GM23338 (cell line): ENCODE measurements around the gene ISCU. TPM values are rescaled to one million over a fixed set of nuclear protein-coding genes. Genes with fewer than 3 reads are reported as not detected.

Experiments used
- ATAC-seq: fragments of 200-7000 bp; cut with Tn5 transposase; 3 replicates; pipeline ENCODE4 v1.9.1; 2020
- DNase-seq: peaks from one replicate; pipeline ENCODE4 v3.0.0-alpha.2; 2015; ENCODE audit warnings: low spot score
- H2AFZ ChIP-seq: fragments of 200-600 bp; sonication (generic); 2 replicates; pipeline ENCODE4 v1.8.0; 2016; ENCODE audit warnings: antibody characterized with exemption, mild to moderate bottlenecking, moderate library complexity
- H3F3A ChIP-seq: fragments of 200-600 bp; sonication (generic); replicated peaks from 2 replicates; pipeline ENCODE4 v1.8.0; 2017; ENCODE audit warnings: antibody characterized with exemption, mixed run types, low read depth
- H3K27ac ChIP-seq: fragments of 200-600 bp; sonication (generic); 2 replicates; pipeline ENCODE4 v1.6.1; 2016; ENCODE audit warnings: low read depth
- H3K27me3 ChIP-seq: fragments of 200-600 bp; sonication (generic); 2 replicates; pipeline ENCODE4 v1.8.0; 2016; ENCODE audit warnings: mild to moderate bottlenecking, mixed run types, moderate library complexity; ENCODE audit not compliant: insufficient read depth
- H3K36me3 ChIP-seq: fragments of 200-600 bp; sonication (generic); 2 replicates; pipeline ENCODE4 v1.8.0; 2016; ENCODE audit warnings: mild to moderate bottlenecking; ENCODE audit not compliant: insufficient read depth
- H3K4me1 ChIP-seq: fragments of 200-600 bp; sonication (generic); 2 replicates; pipeline ENCODE4 v1.8.0; 2016; ENCODE audit warnings: mild to moderate bottlenecking, moderate library complexity; ENCODE audit not compliant: insufficient read depth
- H3K4me2 ChIP-seq: fragments of 200-600 bp; sonication (generic); 2 replicates; pipeline ENCODE4 v1.7.1; 2017; ENCODE audit warnings: mixed run types
- H3K4me3 ChIP-seq: fragments of 200-600 bp; sonication (generic); 2 replicates; pipeline ENCODE4 v1.6.1; 2016; ENCODE audit warnings: mixed run types
- H3K79me2 ChIP-seq: fragments of 200-600 bp; sonication (generic); replicated peaks from 2 replicates; pipeline ENCODE4 v1.8.0; 2017; ENCODE audit warnings: mild to moderate bottlenecking; ENCODE audit not compliant: insufficient read depth
- H3K9me2 ChIP-seq: fragments of 200-600 bp; sonication (generic); 2 replicates; pipeline ENCODE4 v1.8.0; 2017; ENCODE audit not compliant: insufficient read depth
- H4K20me1 ChIP-seq: fragments of 200-600 bp; sonication (generic); replicated peaks from 2 replicates; pipeline ENCODE4 v1.8.0; 2017; ENCODE audit warnings: mild to moderate bottlenecking; ENCODE audit not compliant: insufficient read depth
- H3K27ac Mint-ChIP-seq: 2 replicates; pipeline ENCODE4 v1.8.0; 2020; ENCODE audit warnings: inconsistent platforms, mild to moderate bottlenecking, moderate library complexity, mixed read lengths
- H3K27me3 Mint-ChIP-seq: 3 replicates; pipeline ENCODE4 v1.8.0; 2022; ENCODE audit warnings: low read depth, mild to moderate bottlenecking, moderate library complexity, mixed read lengths, inconsistent platforms; ENCODE audit not compliant: insufficient read depth, poor library complexity
- H3K36me3 Mint-ChIP-seq: 3 replicates; pipeline ENCODE4 v1.8.0; 2021; ENCODE audit warnings: low read depth, mild to moderate bottlenecking, inconsistent platforms, moderate library complexity, mixed read lengths
- H3K4me1 Mint-ChIP-seq: 3 replicates; pipeline ENCODE4 v1.8.0; 2020; ENCODE audit warnings: mild to moderate bottlenecking, inconsistent platforms, mixed read lengths
- H3K4me3 Mint-ChIP-seq: 3 replicates; pipeline ENCODE4 v1.8.0; 2021; ENCODE audit warnings: moderate library complexity, mild to moderate bottlenecking, inconsistent platforms, mixed read lengths
- H3K9me3 Mint-ChIP-seq: 3 replicates; pipeline ENCODE4 v1.8.0; 2020; ENCODE audit warnings: moderate library complexity, mild to moderate bottlenecking, inconsistent platforms, mixed read lengths
- CREB1 ChIP-seq: fragments of 250-450 bp; sonication (Bioruptor Pico); IDR thresholded peaks from 2 replicates; pipeline ENCODE4 v1.5.0; 2020; ENCODE audit warnings: low read depth, mild to moderate bottlenecking, moderate library complexity
- CTCF ChIP-seq, 2 experiments: fragments of 200-600 bp in 1 of 2; sonication (generic) in 1 of 2; conservative IDR thresholded peaks; 2 replicates each; pipeline versions ENCODE4 v1.5.1 to v1.6.1; 2016 to 2017; ENCODE audit warnings: antibody characterized with exemption in 2 of 2, low read depth in 2 of 2, mild to moderate bottlenecking in 2 of 2, moderate library complexity in 1 of 2
- ETS1 ChIP-seq: IDR thresholded peaks from 2 replicates; pipeline ENCODE4 v1.6.1; 2016; ENCODE audit warnings: antibody characterized with exemption
- EZH2 ChIP-seq: fragments of 200-600 bp; sonication (generic); IDR thresholded peaks from one replicate; pipeline ENCODE4 v1.8.0; 2017; ENCODE audit warnings: antibody characterized with exemption, mild to moderate bottlenecking, low read depth; ENCODE audit not compliant: unreplicated experiment
- EZH2phosphoT487 ChIP-seq: fragments of 200-600 bp; sonication (generic); IDR thresholded peaks from one replicate; pipeline ENCODE4 v1.8.1; 2018; ENCODE audit warnings: antibody characterized with exemption; ENCODE audit not compliant: unreplicated experiment
- JUNB ChIP-seq: IDR thresholded peaks from one replicate; pipeline ENCODE4 v1.6.1; 2016; ENCODE audit warnings: antibody characterized with exemption; ENCODE audit not compliant: unreplicated experiment
- NANOG ChIP-seq: IDR thresholded peaks from 2 replicates; pipeline ENCODE4 v1.6.1; 2016; ENCODE audit warnings: antibody characterized with exemption, borderline replicate concordance
- POLR2AphosphoS5 ChIP-seq: IDR thresholded peaks from 2 replicates; pipeline ENCODE4 v1.6.1; 2016; ENCODE audit warnings: antibody characterized with exemption, low read depth
- REST ChIP-seq: IDR thresholded peaks from one replicate; pipeline ENCODE4 v1.6.1; 2018; ENCODE audit warnings: antibody characterized with exemption; ENCODE audit not compliant: unreplicated experiment
- STAT1 ChIP-seq: IDR thresholded peaks from one replicate; pipeline ENCODE4 v1.6.1; 2016; ENCODE audit warnings: antibody characterized with exemption; ENCODE audit not compliant: unreplicated experiment
- ZNF114 ChIP-seq: fragments of 250-450 bp; sonication (Bioruptor Pico); IDR thresholded peaks from 2 replicates; pipeline ENCODE4 v1.5.0; 2020; ENCODE audit warnings: mild to moderate bottlenecking, moderate library complexity
- ZNF331 ChIP-seq: fragments of 250-450 bp; sonication (Bioruptor Pico); IDR thresholded peaks from 2 replicates; pipeline ENCODE4 v1.5.0; 2020; ENCODE audit warnings: low read depth, mild to moderate bottlenecking, moderate library complexity
- ZNF462 ChIP-seq: fragments of 250-450 bp; sonication (Bioruptor Pico); IDR thresholded peaks from 2 replicates; pipeline ENCODE4 v1.5.0; 2020; ENCODE audit warnings: mild to moderate bottlenecking, moderate library complexity
- polyA plus RNA-seq: library from polyadenylated mRNA; unstranded; fragments of >200 nt; fragmentation: Nextera tagmentation; extraction: Ambion mirVana; gene quantifications from 2 replicates; pipeline ENCODE4 v1.2.1, GENCODE V29; 2016
- total RNA-seq: library from RNA; depleted of rRNA; stranded (reverse); fragments of >200 nt; shearing (Covaris generic); gene quantifications from 2 replicates; pipeline ENCODE4 v1.2.3, GENCODE V29; 2014

ISCU gene
- total and polyA plus RNA-seq, 2 experiments from 2014 or later, result 123 to 129 TPM

- no peak overlapping the region for H3K27ac ChIP-seq
- H3K9me3 Mint-ChIP-seq, result no peaks in the 10 kb centered on the region
- H3K79me2 ChIP-seq, result peaks cover 87% of the 10 kb centered on the region
- ATAC-seq (no peak), DNase-seq (no peak)
- no peaks in the 10 kb centered on the region for H3K27me3 Mint-ChIP-seq
- no peak overlapping the region for H2AFZ ChIP-seq
- H3F3A ChIP-seq, result 0 out of 2 replicates have a peak, but pooled peaks cover 2% of the 10 kb centered on the region
- no peak overlapping the region for H3K4me3 Mint-ChIP-seq
- no peak overlapping the region for H3K4me3 ChIP-seq
- no peaks in the 10 kb centered on the region for H3K4me1 Mint-ChIP-seq
- peaks cover 32% of the 10 kb centered on the region for H4K20me1 ChIP-seq
- H3K4me1 ChIP-seq, result no peaks in the 10 kb centered on the region
- no peaks in the 10 kb centered on the region for H3K9me2 ChIP-seq
- TF ChIP-seq EZH2phosphoT487 (no peak), NANOG (no peak), CREB1 (no peak), CTCF (conservative IDR thresholded peaks at IDR 0.05; ENCODE audit: low read depth in 2 of 2) (no peak), ZNF331 (CRISPR knock-in tag) (no peak), ZNF462 (CRISPR knock-in tag) (no peak), ZNF114 (CRISPR knock-in tag) (no peak), ETS1 (no peak), EZH2 (no peak), JUNB (no peak), REST (no peak), POLR2AphosphoS5 (no peak), STAT1 (no peak)
- peaks cover 66% of the 10 kb centered on the region for H3K36me3 Mint-ChIP-seq
- H3K36me3 ChIP-seq, result peaks cover 56% of the 10 kb centered on the region
- no peak overlapping the region for H3K4me2 ChIP-seq
- H3K27me3 ChIP-seq, result no peaks in the 10 kb centered on the region
- no peak overlapping the region for H3K27ac Mint-ChIP-seq
These were observed 18.7 kb upstream of the ISCU start for GRCh38 chr12:108543652-108544051.
